Kidney (tissue), 14 donors: ENCODE measurements around the gene OR6B3. TPM values are rescaled to one million over a fixed set of nuclear protein-coding genes. Genes with fewer than 3 reads are reported as not detected.
A peak's percentile ranks its signal among the peaks of the same experiment; 100 is the strongest.

Source experiments
- DNase-seq, 5 donors: peaks; one replicate each; pipeline ENCODE4 v3.0.0-alpha.2; 2013 to 2020
- FAIRE-seq: peaks from 2 replicates; lab custom pipeline; 2012; peaks lifted over from hg19 to GRCh38; lab: Jason Lieb, UNC
- H3K27ac ChIP-seq, 2 donors: one replicate each; pipeline ENCODE4 v1.7.0; 2013; ENCODE audit warnings: low read depth in 2 of 2, low read length in 2 of 2, inconsistent platforms in 1 of 2
- H3K27me3 ChIP-seq: one replicate; pipeline ENCODE4 v1.7.1; 2013; ENCODE audit warnings: low read length, inconsistent platforms; ENCODE audit not compliant: control insufficient read depth, insufficient read depth
- H3K36me3 ChIP-seq, 3 donors: one replicate each; pipeline versions ENCODE4 v1.7.0 to v1.7.1; 2013; ENCODE audit warnings: low read length in 3 of 3, control low read depth in 1 of 3, inconsistent platforms in 1 of 3; ENCODE audit not compliant: insufficient read depth in 3 of 3, control insufficient read depth in 2 of 3
- H3K4me1 ChIP-seq, 3 donors: one replicate each; pipeline versions ENCODE4 v1.7.0 to v1.7.1; 2013; ENCODE audit warnings: low read length in 3 of 3, inconsistent platforms in 1 of 3, low read depth in 1 of 3; ENCODE audit not compliant: control insufficient read depth in 2 of 3, insufficient read depth in 2 of 3
- H3K4me3 ChIP-seq, 3 donors: one replicate each; pipeline versions ENCODE4 v1.7.0 to v1.8.1; 2013; ENCODE audit warnings: low read length in 3 of 3, control low read depth in 1 of 3, inconsistent platforms in 1 of 3
- H3K9ac ChIP-seq, 3 donors: one replicate each; pipeline versions ENCODE4 v1.7.0 to v1.7.1; 2013; ENCODE audit warnings: low read length in 3 of 3, control low read depth in 1 of 3, inconsistent platforms in 1 of 3
- H3K9me3 ChIP-seq, 3 donors: one replicate each; pipeline versions ENCODE4 v1.7.0 to v1.7.1; 2013; ENCODE audit warnings: low read length in 3 of 3, control low read depth in 1 of 3, inconsistent platforms in 1 of 3; ENCODE audit not compliant: control insufficient read depth in 2 of 3, insufficient read depth in 1 of 3
- intact Hi-C: fragments of 100-400 bp; cut with DNase I; formaldehyde crosslinking; loops from one replicate; pipeline ENCODE4 v1.11.1; 2022
- polyA plus RNA-seq: library from polyadenylated mRNA; stranded (reverse); fragments of 350-450 nt; fragmentation: Illumina TruSeq; extraction: RNeasy Lipid Tissue Mini Kit (QIAGEN cat#74804); gene quantifications from one replicate; pipeline ENCODE4 v1.2.3, GENCODE V29; 2014; ENCODE audit warnings: low read depth, low replicate concordance; ENCODE audit not compliant: insufficient read depth
- total RNA-seq: library from RNA; stranded (reverse); fragmentation: NEBNext Ultra II Directional; extraction: Animal tissue kit (Norgen Biotek cat#: 25700); gene quantifications from one replicate; pipeline ENCODE4 v1.2.1, GENCODE V29; 2021
- TF ChIP-seq, protein P1 (sequence below): IDR thresholded peaks from 3 replicates; pipeline ENCODE4 v1.5.1; 2012; ENCODE audit warnings: mild to moderate bottlenecking, moderate library complexity, borderline replicate concordance; ENCODE audit not compliant: insufficient read depth; ENCODE audit errors: extremely low read depth
- donor health status: control.
- donor health status: control.
- donor health status: control.
- donor health status: control.
- donor health status: control.
- donor health status: DM: yes; HTN: yes; CAD: no.
- donor health status: Normal renal cell carcinoma (clear cell type).

Gene OR6B3
- total and polyA plus RNA-seq, 2 donors from 2014 or later: not detected

DNA sequence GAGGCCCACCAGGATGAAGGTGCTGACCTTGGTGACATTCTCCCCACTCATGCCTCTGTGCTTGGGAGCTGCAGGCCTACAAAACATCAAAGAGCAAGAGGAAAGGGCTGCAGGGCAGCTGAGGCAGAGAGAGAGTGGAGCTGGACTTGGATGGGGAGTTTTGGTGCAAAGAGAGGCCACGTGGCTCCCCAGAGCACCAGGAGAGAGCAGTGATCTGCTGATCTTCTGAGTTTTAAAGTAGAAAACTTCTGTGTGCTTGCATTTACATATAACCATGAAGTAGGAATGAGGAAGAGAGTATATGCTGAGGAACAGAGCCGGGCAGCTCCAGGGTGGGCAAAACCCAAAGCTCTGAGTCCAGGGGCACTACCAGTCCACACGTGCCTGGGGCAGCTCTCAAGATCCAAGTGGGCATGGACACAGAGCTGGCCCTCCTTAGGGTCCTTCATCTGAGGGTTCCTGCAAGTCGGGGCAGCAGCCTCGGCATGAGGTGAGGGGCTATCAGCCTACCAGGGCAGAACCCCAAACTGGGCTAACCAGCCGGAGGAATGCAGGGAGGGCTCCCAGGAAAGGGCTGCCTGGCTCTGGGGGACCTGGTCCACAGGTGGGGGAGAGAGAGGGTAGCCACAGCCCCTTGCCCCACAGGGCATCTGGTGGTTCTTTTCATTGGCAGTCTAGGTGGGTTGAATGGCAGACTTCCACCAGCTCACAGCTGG lies 22.8 kb downstream of the OR6B3 start, which contains the start of gene OR6B2:
OR6B2 (minus strand) TSS at position 51 of the 716 bp plus-strand sequence; CDS start at position 51, 0 bp downstream.
- intact Hi-C loops: no loop called here
- H3K4me3 ChIP-seq: no peak within 1 kb of the TSS
- TF ChIP-seq, protein P1, sequence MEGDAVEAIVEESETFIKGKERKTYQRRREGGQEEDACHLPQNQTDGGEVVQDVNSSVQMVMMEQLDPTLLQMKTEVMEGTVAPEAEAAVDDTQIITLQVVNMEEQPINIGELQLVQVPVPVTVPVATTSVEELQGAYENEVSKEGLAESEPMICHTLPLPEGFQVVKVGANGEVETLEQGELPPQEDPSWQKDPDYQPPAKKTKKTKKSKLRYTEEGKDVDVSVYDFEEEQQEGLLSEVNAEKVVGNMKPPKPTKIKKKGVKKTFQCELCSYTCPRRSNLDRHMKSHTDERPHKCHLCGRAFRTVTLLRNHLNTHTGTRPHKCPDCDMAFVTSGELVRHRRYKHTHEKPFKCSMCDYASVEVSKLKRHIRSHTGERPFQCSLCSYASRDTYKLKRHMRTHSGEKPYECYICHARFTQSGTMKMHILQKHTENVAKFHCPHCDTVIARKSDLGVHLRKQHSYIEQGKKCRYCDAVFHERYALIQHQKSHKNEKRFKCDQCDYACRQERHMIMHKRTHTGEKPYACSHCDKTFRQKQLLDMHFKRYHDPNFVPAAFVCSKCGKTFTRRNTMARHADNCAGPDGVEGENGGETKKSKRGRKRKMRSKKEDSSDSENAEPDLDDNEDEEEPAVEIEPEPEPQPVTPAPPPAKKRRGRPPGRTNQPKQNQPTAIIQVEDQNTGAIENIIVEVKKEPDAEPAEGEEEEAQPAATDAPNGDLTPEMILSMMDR: no peak
- H3K27ac ChIP-seq: no peak within 1 kb of the TSS
- DNase-seq (no peak), FAIRE-seq (no peak)
- no peaks in the 10 kb centered on the region for H3K27me3 ChIP-seq
- H3K9ac ChIP-seq: no peak within 1 kb of the TSS
- H3K9me3 ChIP-seq: no peaks in the 10 kb centered on the region
- H3K36me3 ChIP-seq: no peaks in the 10 kb centered on the region
- no peaks in the 10 kb centered on the region for H3K4me1 ChIP-seq

GRCh38 chr2:240024766-240025165 lies 28.6 kb downstream of the OR6B3 start:
- Histone ChIP-seq H3K9me3 (no peaks in the 10 kb centered on the region), H3K36me3 (peaks cover 7 to 12% (median 12%) of the 10 kb centered on the region in 3 donors), H3K4me3 (peak overlapping the region; percentile 78 to 99 (median 93)), H3K4me1 (peaks cover 0 to 9% (median 8%) of the 10 kb centered on the region in 3 donors), H3K9ac (peak overlapping the region; percentile 55 to 88 (median 67)), H3K27me3 (no peaks in the 10 kb centered on the region), H3K27ac (no peak overlapping the region)
- intact Hi-C loops: no loop called here
- DNase-seq (peak in 3 of 5 donors; percentile 15 to 25 (median 17)), FAIRE-seq (no peak)
- TF ChIP-seq, protein P1: no peak

- no peak overlapping the region for H3K9ac ChIP-seq
- no peak overlapping the region for H3K27ac ChIP-seq
- no peaks in the 10 kb centered on the region for H3K9me3 ChIP-seq
- TF ChIP-seq, protein P1: no peak
- DNase-seq: peak in 1 of 5 donors; percentile 7
- H3K27me3 ChIP-seq: no peaks in the 10 kb centered on the region
- no peak for FAIRE-seq
- peak overlapping the region in 1 of 3 donors; percentile 99 for H3K4me3 ChIP-seq
- intact Hi-C loops: no loop called here
- H3K36me3 ChIP-seq: peaks cover 7 to 17% (median 15%) of the 10 kb centered on the region in 3 donors
- H3K4me1 ChIP-seq: peaks cover 0 to 9% (median 8%) of the 10 kb centered on the region in 3 donors
These were observed 29.5 kb downstream of the OR6B3 start for GRCh38 chr2:240023792-240024191.
